Body of pancreas (tissue), 4 donors: ENCODE data around the gene MCHR2.

Experiments used
- POLR2A ChIP-seq, 3 donors: fragments of 450-650 bp; IDR thresholded peaks; one replicate each; pipeline ENCODE4 v1.6.1; 2016; ENCODE audit warnings: antibody characterized with exemption in 3 of 3, mild to moderate bottlenecking in 2 of 3
- TF ChIP-seq, protein P1 (sequence below), 7 experiments: fragments of 450-650 bp in 4 of 7; fragments of 200-600 bp in 3 of 7; sonication (generic) in 3 of 7; IDR thresholded peaks; one replicate each; pipeline ENCODE4 v1.5.1; 2016 to 2019; ENCODE audit warnings: antibody characterized with exemption in 7 of 7

DNA sequence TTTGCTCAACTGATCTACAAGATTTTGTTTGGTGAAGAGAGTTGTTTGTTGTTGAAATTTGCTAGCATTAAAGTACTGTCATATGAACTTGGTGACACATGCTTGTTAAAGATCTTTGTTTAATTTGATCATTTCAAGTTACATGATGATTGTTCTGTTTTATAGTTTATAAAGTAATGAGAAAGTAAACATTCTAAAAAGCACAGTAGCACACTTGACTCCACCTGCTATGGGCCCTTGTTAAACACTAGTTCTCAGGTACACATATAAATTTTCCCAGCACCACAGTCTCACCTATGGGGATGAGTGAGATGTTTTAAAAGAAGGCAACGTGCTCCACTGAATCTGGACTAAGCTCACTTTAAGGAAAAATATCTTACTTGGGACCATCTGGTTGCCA, 14.1 kb downstream of the MCHR2 start:
- TF ChIP-seq, protein P1, sequence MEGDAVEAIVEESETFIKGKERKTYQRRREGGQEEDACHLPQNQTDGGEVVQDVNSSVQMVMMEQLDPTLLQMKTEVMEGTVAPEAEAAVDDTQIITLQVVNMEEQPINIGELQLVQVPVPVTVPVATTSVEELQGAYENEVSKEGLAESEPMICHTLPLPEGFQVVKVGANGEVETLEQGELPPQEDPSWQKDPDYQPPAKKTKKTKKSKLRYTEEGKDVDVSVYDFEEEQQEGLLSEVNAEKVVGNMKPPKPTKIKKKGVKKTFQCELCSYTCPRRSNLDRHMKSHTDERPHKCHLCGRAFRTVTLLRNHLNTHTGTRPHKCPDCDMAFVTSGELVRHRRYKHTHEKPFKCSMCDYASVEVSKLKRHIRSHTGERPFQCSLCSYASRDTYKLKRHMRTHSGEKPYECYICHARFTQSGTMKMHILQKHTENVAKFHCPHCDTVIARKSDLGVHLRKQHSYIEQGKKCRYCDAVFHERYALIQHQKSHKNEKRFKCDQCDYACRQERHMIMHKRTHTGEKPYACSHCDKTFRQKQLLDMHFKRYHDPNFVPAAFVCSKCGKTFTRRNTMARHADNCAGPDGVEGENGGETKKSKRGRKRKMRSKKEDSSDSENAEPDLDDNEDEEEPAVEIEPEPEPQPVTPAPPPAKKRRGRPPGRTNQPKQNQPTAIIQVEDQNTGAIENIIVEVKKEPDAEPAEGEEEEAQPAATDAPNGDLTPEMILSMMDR (IDR thresholded peaks at IDR 0.05), result no peak
- TF ChIP-seq POLR2A (IDR thresholded peaks at IDR 0.05), result no peak
